ENCODE data around the gene HEXIM1. TPM values are rescaled to one million over a fixed set of nuclear protein-coding genes. Genes with fewer than 3 reads are reported as not detected.

HEXIM1 gene
- polyA plus RNA-seq, 12 donors, result 19.6 to 35.9 (median 22.2) TPM; not detected in 1

DNA sequence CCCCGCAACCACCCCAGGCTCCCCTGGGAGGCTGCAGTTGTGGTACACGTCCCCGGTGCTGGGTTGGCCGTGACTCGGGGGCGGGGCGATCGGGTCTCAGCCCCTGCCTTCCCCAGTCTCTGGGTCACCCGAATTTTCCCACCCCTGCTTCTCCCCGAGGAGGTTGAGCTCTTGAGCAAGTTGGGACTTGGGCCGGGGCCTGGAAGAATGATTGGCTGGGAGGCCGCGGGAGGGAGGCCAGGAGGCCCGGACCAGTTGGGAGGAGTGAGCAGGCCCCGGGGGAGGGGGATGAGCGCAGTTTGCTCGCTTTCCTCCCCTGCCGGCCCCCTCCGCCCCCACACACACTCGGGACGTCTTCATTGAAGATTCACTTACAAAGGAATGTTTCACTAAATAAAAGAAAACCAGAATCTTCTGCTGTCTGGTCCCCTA, 4.5 kb upstream of the HEXIM1 start:
- DNase-seq, result peak; percentile 85

DNA sequence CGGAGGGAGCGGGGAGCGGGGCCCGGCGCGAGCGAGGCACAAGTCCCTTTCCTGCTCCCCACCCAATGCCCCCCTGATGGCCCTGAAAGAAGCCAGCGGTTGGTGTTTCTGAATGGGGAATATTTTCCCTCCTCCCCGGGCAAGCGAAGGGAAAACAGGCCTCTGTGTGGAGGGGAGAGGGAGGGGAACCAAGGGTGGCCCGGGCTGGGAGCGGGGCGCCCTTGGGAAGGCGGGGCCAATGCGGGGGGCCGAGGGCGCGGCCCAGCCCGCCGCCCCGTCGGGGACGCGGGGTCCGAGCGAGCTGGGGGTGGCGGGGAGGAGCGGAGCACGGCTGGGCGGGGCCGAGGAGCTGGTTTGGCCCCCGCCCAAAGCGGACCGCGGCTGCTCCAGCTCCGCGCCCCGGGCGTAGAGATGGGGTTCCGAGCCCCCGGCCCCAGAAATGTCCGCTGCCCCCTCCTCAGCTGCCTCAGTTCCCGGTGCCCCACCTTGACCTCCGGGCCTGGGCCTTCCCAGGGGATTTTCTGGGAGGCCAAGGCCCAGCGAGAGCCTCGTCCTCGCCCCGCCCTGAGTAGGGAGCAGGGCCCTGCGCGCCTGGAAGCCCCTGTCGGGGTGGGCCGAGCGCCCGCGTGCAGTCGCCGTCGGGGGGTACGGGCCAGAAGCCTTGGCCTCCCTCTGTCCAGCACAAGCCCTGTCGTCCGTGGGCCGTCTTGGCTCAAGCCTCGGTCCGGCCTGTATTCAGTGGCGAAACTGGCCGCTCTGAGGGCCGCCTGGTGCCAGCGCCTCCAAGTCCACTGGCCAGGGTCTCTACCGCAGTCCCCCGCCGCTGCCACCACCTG, 3.9 kb upstream of the HEXIM1 start:
- no peak for DNase-seq

DNA sequence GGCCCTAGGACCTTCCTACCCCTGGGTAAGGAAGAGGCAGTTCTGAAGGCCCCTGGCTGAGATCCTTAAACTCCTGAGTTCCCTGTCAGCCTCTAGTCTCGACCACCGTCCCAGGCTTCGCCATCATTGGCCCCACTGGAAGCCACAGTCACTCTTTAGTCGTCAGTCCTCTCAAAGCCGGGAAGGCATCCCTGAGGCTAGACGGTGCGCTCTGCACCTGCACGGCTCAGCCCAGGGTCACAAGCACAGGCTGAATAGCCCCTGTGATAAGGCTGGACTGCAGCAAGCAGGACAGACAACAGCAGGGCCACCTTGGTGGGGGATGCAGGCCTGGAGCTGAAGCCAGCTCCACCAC, 3.3 kb upstream of the HEXIM1 start:
- DNase-seq, result no peak

DNA sequence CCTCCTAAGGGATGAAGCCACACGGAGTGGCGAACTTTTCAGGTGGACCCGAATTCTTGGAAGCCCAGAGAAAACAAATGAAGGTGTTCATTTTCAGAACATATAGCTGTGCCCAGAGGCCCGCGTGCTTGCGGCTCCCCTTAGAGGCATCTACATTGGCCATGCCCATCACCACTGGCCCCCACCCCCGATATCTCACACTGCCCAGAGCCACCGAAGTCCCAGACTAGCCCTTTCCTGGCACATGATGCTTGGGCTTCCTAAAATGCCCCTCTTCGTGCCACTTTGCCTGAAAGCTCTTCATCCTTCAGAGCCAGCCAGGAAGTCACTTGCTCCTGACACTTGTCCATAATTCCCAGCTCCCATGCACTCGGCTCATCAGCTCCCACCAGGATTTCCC, 2.1 kb upstream of the HEXIM1 start:
- DNase-seq, result no peak

DNA sequence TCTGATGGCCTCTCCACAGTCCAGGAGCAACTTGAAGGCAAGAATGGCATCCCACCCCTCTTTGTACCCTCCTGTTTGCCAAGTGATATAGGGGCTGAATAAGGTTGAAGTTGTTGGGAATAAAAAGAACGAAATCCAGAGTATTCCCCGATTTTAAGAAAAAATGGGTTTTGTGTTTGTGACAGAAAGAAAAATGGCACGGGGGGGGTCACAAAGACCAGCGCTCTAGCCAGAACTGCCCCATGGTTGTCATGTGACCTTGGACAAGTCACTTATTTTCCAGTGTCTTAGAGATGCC, 1.7 kb upstream of the HEXIM1 start:
- DNase-seq, result no peak

DNA sequence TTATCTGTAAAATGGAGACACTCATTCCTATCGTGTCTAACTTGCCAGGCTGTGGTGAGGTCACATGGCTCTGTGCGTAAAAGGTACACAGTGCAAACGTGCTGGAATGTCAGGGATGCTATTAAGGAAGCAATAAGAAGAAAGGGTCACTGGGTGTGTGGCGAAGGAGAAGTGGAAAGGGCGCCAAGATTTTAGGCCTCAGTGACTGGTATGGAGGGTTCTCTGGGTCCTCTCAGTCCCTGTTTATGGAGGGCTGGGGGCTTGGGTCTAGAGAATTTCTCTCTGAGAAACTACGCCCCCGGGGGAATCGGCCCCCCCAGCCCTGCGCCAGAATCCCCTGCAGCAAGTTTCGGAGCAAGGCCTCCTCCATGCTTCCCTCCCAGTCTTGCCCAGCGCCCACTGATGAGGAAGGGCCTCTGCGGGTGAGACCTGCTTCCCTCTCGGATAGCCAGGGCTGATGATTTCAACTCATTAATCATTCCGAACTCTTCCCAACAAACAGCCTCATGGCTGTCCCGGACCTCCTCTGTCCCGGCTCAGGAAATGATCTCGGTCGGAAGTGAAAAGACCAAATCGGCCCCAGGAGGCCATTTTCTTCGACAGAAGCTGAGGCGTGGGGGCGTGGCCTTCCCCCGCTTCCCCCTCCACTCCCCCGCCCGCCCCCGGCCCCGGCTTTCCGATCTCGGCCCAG, 1.2 kb upstream of the HEXIM1 start:
- peak; percentile 90 for DNase-seq

DNA sequence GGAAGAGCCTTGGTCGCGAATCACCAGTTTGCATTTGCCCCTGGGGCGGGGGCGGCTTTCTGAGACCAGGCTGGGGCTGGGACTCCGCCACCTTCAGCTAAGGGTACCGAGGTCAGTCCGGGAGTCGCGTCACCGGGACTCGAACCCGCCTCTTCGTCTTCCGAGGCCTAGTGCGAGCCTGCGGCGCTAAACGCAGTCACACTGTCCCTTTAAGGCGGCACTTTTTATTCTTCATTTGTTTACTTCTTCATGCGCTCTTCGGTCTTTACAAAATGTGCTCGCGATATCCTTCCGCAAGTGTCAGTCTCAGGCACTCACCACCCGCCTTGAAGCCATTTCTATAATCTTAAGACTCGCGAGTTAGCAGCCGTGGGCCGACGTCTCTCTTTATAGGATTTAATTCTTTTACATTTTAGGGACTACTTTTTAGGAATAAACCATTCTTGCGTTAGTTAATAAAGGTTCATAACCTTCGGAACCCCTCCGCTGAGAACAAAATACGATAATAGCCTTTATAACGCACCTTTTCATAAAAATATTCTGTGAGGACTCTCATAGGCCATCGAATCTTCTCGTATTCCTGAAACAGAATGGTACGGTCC, 593 bp upstream of the HEXIM1 start:
- DNase-seq, result peak; percentile 95

DNA sequence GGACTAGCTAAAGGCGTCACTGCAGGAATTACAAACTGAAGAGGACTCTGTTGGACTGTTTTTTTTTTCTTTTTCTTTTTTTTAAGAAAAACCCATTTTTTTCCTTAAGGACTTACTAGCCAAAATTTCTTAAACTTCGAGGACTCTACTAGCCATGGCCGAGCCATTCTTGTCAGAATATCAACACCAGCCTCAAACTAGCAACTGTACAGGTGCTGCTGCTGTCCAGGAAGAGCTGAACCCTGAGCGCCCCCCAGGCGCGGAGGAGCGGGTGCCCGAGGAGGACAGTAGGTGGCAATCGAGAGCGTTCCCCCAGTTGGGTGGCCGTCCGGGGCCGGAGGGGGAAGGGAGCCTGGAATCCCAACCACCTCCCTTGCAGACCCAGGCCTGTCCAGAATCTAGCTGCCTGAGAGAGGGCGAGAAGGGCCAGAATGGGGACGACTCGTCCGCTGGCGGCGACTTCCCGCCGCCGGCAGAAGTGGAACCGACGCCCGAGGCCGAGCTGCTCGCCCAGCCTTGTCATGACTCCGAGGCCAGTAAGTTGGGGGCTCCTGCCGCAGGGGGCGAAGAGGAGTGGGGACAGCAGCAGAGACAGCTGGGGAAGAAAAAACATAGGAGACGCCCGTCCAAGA, 878 bp downstream of the HEXIM1 start:
- peak; percentile 92 for DNase-seq

DNA sequence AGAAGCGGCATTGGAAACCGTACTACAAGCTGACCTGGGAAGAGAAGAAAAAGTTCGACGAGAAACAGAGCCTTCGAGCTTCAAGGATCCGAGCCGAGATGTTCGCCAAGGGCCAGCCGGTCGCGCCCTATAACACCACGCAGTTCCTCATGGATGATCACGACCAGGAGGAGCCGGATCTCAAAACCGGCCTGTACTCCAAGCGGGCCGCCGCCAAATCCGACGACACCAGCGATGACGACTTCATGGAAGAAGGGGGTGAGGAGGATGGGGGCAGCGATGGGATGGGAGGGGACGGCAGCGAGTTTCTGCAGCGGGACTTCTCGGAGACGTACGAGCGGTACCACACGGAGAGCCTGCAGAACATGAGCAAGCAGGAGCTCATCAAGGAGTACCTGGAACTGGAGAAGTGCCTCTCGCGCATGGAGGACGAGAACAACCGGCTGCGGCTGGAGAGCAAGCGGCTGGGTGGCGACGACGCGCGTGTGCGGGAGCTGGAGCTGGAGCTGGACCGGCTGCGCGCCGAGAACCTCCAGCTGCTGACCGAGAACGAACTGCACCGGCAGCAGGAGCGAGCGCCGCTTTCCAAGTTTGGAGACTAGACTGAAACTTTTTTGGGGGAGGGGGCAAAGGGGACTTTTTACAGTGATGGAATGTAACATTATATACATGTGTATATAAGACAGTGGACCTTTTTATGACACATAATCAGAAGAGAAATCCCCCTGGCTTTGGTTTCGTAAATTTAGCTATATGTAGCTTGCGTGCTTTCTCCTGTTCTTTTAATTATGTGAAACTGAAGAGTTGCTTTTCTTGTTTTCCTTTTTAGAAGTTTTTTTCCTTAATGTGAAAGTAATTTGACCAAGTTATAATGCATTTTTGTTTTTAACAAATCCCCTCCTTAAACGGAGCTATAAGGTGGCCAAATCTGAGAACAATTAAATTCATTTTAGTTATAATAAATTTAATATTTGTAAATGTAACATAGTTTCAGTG, 1.7 kb downstream of the HEXIM1 start:
- DNase-seq, result peak; percentile 81

DNA sequence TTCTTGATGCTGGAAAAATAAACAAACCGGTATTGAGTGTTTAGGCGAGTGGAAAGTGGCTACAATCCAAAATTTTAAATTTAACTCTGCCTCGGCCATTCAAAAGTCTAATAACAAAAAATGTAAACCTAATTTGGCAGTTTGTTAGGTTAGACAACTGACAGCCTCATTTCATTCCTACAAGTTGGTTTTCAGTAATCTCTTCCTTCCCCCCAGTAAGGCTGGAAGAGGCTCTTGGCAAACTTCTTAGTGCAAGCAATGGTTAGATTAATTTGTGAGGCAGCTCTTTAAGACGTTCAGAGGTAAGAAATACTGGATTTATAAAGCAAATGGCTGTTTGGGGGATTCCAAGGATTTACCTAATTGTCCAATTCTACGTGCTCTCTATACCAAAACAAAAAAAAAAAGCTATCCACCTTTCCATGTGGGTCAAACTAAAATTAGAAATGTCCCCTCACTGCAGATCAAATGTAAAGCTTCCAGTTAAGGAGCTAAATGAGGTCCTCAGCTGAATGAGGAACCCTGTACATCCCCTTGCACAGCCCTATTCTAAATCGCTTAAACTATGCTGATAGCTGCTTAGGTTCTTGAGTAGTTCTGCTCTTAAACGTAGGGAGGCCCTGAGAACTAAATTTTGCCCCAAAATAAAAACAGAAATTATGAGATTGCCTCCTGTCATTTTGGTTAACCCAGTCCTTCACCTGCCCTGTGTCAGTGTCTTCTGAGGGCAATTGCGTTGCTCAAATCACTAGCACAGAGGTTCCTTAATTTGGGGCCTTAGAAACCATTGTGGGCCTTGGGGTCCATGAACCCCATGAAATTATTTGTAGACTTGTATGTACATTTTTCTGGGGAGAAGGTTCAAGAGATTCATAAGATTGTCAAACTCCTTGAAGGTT, 2.9 kb downstream of the HEXIM1 start:
- no peak for DNase-seq

DNA sequence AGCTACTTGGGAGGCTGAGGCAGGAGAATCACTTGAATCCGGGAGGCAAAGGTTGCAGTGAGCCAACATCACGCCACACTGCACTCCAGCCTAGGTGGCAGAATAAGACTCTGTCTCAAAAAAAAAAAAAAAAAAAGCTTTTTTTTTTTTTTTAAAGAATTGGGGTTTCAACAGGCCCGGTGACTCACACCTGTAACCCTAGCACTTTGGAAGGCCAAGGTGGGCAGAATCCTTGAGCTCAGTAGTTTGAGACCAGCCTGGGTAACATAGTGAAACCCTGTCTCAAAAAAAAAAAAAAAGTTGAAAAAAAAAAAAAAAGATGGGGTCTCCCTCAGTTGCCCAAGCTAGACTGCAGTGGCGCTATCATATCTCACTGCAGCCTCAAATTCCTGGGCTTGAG, 6.8 kb downstream of the HEXIM1 start:
- no peak for DNase-seq

DNA sequence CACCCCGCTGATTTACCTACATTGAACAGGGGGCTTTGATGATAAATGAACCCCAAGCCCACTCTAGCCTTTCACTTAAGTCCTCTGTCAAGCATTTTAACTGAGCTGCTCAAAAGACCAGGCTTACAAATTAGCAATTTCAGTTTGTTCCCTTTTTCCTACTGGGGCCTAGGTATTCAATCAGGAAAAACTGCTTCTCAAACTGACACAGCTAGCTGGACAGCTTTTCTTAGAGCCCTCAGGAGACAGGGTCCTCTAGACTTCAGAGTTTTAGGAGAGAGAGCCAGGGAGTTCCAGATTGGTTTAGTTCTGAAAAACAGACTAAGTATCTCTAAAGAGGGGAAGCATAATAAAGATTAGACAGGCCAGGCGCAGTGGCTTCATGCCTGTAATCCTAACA, 7.2 kb downstream of the HEXIM1 start:
- no peak for DNase-seq

DNA sequence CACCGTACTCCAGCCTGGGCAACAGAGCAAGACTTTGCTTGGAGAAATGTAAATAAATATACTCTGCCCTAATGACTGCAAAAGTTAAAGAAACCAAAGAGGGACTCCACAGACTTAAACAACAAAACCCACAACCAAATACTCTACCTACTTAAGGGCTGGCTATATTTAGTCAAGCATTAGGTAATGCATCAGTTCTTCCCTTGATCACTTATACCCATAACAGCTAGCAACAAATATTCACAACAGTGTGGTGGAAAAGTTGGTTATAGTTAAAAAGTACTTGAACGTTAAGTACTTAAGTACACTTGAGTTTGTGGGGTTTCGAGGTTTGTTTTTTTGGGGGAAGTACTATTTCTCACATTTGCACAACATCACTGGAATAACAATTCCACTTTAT, 8.0 kb downstream of the HEXIM1 start:
- DNase-seq, result no peak

DNA sequence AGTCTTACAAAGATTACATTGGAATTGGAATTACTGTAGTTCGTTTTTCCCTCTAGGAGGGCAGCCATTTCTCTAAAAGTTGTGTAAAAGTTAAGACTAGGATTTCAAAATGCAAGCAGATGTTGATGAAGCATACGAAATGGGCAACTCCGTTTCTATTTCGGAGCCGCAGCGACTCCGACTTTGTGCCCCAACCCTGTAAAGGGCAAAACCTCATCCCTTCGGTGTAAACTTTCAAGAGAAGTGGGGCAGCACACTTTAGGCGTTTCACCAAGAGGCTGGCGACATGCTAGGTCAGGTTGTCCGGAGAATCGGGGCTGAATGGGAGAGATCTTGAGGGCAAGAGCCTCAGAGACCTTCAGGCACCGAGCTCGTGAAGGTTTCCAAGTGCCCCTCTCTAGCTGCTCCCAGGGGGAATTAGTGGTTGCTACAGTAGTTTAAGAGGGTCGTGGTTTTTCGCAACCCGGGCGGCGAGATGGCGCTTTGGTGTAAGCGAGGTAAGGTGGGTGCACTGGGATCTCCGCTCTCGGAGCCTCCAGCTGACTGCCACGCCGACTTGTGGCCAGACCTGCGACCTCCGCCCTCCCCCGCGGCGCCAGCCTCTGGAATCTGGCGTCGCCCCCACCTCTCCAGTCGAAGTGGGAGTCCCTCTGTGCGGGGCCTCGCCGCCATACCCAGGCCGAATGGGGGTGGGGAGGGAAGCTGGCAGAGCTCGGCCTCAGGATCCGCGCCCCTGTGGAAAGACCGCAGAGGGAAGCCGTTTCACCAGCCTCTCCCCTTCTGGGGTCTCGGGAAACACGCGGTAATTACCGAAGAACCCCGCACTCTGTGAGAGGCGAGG, 12.4 kb downstream of the HEXIM1 start:
- peak; percentile 79 for DNase-seq

DNA sequence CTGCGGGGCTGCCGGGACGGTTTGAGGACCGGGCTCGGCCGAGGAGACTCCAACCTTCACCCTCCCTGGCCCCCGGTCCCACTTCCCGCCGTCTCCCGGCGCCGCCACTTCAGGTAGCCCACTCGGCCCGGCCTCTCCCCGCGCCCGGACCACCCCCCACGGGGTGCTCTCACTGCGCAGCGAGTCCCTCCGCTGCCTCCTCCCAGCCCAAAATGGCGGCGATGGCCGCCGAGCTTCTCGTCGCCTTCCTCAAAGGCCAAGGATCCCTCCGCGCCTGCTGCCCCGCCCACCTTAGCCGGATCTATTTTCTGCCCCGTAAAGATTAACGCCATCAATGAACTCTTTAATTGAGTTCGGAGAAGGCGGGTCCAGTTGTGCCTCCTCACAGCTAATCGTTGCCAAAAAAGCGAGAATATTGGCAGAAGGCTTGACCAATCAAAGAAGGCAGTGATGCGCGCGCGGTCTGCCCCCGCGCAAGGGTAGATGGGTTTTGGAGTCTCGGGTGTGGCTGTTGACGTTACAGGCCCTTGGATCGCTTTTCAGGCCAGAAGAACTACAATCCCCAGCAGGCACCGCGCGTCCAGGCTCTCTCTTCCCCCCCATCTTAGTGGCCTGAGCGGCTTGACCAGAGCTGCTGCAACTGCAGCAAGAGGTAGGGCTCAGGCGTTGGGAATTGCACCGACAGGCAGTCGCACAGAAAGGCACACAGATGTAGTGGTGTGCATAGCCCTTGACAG, 13.2 kb downstream of the HEXIM1 start, which contains the start of gene HEXIM2:
TSS of gene HEXIM2 (plus strand) at position 588 of the 737 bp plus-strand sequence. CDS start 919 bp downstream, outside the sequence.
- DNase-seq, result peak; percentile 100

DNA sequence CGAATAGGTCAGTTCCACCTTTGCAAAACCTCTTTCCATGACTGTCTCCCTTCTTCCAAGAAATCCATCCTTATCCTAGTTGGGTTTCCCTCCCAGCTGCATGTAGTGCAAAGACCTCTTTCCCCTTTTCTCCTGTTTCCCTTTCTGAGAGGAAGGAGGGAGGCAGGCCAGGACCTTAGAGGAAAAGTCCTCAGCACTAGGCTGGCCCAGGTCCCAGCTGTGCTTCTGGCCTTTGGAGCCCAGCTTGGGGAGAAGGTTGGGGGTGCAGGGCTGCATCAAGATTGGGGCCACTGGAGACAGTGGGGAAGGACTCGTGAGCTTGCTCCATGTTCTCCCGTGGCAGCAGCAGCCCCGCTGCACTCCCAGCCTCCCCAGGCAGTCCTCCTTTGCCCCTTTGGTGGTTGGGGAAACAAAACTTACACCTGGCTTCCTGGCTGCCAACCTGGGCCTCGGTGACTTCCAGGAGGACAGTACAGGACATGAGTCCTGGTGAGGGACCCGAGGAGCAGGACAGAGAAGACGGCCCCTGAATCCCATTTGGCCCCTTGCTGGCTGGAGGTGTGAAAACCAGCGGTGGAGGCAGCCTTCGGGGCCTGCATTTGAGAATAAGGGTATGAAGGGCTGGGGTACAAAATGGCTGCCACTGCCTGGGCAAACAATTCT, 13.9 kb downstream of the HEXIM1 start:
- DNase-seq, result no peak

DNA sequence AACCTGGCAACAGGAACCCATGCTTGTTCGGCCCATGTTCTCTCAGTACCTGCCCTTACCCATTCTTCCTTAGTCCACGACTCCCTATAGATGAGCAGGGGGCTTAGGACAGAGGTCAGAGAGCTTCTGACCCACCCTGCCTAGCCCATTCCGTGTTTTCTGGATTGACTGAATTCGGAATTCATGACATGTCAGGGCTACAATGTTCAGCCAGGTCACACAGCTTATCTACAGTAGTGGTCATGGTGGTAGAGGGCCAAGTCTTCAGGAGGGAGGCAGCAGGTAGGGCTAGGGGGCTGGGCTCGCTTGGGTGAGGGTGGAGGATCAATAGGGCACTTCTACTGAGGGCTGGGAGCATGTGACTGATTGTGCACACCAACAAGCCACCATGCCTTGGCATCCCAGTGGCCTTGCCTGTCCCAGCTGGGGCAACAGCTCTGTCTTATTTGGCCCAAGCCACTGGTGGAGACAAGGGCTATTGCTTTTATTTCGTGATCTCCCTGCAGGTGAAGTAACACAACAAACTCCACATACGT, 16.5 kb downstream of the HEXIM1 start:
- no peak for DNase-seq
